Measurements from ENCODE around the gene DDIAS.

Gene DDIAS

DNA sequence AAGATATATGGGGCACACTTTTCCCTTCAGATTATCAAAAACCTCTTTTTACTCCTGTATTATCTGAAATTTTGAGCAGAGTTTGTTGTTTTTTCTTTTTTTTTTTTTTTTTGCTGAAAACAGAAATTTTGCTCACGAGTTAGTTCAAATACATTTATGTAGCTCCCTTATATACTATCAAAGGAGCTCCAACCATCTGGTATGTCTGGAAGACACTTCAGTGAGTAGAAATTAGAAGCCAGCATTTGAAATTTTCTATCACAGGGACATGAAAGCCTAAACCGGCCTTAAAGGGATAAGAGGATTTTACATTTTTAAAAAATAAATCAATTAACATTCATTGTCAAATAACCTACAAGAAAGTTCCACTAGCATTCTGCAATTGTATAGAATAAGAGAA is 73.3 kb downstream of the DDIAS start:
- DNase-seq: no peak

DNA sequence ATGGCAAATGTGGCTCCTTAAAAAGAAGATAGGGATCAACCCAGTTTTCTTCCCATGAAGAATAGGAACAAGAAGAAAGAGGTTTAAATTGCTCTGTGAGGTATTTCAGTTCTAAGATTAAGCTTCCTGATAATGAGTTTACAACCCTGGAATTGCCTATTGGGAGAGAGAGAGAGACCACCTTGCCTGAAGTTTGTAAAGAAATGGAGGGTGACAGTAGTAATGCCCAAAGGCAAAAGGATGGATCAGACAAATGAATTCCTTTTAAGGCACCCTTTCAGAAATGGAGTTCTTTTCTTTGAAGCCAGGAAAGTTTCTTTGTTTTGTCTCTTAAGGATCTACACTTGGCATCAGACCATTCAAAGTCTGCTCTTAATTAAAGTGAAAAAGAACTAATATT is 74.3 kb downstream of the DDIAS start:
- DNase-seq: no peak

DNA sequence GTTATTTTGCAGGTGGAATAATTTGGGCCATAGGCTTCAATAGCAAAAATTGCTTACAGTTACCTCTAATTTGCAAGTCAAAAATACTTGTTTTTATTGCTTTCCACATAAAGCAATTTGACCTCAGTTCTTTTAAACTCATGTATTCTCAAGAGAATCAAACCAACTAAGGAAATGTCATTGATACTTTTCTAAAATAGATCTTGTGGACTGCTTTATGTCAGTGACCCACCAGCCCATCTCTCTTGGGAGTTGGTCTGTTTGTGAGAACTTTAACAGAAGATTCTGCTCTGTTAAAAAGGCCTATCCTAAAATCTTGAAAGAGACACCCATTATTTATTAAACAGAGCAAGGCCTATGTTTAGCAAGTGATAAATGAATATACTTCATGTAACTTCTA is 75.2 kb downstream of the DDIAS start:
- DNase-seq: no peak

DNA sequence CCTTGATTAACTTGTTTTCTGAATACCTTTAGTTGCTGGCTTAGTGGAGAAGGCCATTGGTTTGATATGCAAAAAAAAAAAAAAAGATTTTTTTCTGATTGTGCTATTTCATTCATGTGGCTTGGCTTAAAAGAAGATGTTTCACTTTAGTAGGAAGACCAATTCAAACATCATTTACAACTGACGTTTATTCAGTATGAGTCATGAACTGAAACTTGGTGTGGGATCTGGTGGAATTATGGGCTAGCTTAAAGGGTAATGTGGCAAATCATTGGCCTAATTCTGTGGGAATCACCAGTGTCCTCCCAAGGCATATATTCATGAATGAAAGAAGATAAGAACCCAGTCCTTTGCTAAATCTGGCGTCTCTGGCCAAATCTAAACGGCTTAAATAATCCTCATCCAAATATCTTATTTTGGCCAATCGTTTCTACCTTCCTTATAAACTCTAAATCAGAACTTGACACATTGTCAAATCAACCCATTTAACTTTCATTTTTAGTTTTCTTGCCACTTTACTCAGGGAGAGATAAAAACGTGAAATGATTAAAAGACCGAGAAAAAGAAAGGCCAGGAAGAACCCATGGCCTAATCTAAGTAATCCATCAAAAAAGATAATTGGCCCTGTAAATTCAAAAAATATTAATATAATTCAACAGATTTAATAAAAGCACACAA is 77.0 kb downstream of the DDIAS start:
- DNase-seq: no peak

DNA sequence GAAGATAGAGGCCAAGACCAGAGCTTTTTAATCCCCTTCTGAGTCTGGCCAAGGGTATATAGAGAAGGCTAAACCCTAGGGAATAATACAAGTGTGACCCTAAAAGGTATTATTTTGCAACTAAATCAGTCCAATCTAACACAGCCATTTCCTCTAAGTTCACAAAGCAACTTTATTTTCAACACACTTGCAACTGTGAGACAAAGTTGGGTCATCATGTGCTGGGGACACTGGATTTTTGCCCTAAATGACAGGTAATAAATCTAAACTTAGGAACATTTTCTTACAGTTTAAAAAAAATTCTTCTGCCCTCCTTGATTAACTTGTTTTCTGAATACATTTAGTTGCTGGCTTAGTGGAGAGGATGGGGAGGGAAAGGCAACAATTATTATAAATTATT is 78.3 kb downstream of the DDIAS start:
- DNase-seq: no peak

DNA sequence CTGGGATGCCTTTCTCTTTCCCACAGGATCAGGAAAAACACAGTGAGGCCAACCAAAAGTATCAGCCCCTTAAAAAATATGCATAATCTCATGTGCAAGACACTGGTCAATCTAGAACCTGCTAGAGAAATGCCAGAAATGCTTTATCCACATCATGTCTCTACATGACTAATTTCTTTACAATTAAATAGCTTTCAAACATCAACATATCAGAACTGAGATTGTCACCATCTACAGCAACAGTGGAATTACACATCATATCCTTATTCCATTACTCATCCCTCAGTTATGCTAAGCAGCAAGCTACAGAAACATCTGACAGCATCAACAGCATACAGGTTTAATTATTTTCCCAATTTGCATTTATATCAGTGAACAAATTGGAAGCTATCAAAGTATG is 78.8 kb downstream of the DDIAS start:
- DNase-seq: no peak

DNA sequence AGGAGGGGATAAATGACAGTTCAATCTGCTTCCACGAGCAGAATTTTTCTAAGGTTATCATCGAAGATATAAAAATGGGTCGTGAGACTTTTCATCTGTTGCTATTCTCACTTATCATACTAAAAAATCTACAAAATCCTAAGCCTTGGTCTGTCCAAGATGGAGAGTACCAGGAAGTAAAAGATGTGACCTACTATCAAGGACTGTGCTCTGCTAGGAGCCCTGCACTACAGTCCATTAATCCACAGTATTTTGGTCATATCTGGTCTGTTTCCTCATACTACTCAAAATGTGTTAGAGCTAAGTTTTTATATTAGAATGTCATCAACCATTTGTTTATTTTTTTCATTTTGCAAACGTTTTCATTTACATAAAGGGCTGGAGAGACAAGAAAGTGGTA is 79.4 kb downstream of the DDIAS start:
- DNase-seq: no peak

DNA sequence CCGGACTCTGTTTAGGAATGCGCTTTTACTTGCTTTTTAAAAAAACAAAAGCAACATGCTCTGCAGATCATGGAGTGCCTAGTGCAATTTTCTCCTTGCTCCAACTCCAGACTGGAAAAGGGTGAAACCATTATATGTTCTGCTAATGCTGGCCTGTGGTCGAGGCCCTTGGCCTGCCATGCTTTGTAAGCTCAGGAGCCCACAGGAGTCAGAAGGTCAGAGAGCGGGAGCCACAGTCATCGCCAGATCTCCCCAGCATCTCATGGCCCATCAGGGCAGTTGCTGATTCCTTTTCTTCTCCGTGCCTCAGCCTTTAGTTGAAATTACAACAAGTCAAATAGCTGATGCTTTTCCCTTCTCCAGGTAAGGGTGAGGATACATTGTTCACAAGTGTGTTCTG is 80.3 kb downstream of the DDIAS start:
- no peak for DNase-seq
